Measurements from ENCODE around the gene SCFD2. TPM values are rescaled to one million over a fixed set of nuclear protein-coding genes. Genes with fewer than 3 reads are reported as not detected.
A peak's percentile ranks its signal among the peaks of the same experiment; 100 is the strongest.

SCFD2 gene
- total RNA-seq, 1 experiment from 2014 or later, result 36.6 TPM

GRCh38 chr4:52883183-52883621 lies 482.7 kb downstream of the SCFD2 start:
- ATAC-seq (peak; percentile 58), DNase-seq (peak; percentile 73)
- Histone ChIP-seq H3K79me2 (ENCODE audit: low read length) (no peaks in the 10 kb centered on the region), H3K9me2 (replicated peaks; ENCODE audit: low read length) (no peaks in the 10 kb centered on the region), H3K27me3 (ENCODE audit: low read length) (no peaks in the 10 kb centered on the region), H3K9ac (ENCODE audit: low read length) (no peak overlapping the region), H3K27ac (ENCODE audit: low read length) (no peak overlapping the region), H3K36me3 (ENCODE audit: low read depth, low read length) (no peaks in the 10 kb centered on the region), H4K20me1 (ENCODE audit: low read length) (no peaks in the 10 kb centered on the region), H3K4me2 (ENCODE audit: low read length) (no peak overlapping the region), H2AFZ (ENCODE audit: low read length) (no peak overlapping the region), H3F3A (ENCODE audit: low read length, unreplicated experiment) (no peaks in the 10 kb centered on the region), H3K4me1 (ENCODE audit: insufficient read depth, low read length) (peaks cover 24% of the 10 kb centered on the region), H3K4me3 (ENCODE audit: low read length) (no peak overlapping the region), H3K9me3 (ENCODE audit: low read length) (no peaks in the 10 kb centered on the region)
- TF ChIP-seq EZH2 (IDR thresholded peaks at IDR 0.05; ENCODE audit: low read length, unreplicated experiment), result no peak
- TF ChIP-seq, protein P1, sequence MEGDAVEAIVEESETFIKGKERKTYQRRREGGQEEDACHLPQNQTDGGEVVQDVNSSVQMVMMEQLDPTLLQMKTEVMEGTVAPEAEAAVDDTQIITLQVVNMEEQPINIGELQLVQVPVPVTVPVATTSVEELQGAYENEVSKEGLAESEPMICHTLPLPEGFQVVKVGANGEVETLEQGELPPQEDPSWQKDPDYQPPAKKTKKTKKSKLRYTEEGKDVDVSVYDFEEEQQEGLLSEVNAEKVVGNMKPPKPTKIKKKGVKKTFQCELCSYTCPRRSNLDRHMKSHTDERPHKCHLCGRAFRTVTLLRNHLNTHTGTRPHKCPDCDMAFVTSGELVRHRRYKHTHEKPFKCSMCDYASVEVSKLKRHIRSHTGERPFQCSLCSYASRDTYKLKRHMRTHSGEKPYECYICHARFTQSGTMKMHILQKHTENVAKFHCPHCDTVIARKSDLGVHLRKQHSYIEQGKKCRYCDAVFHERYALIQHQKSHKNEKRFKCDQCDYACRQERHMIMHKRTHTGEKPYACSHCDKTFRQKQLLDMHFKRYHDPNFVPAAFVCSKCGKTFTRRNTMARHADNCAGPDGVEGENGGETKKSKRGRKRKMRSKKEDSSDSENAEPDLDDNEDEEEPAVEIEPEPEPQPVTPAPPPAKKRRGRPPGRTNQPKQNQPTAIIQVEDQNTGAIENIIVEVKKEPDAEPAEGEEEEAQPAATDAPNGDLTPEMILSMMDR (conservative IDR thresholded peaks at IDR 0.05; ENCODE audit: low read depth, low read length), result no peak
- TF ChIP-seq EZH2phosphoT487 (IDR thresholded peaks at IDR 0.05; ENCODE audit: borderline replicate concordance, low read length), result no peak
- BruUV-seq (replicated peaks), result no TSS peak
- ChIA-PET POLR2A (ENCODE audit: unreplicated experiment) (no interaction called here), CTCF (no interaction called here)
- intact Hi-C loops (cut with micrococcal nuclease), result no loop called here

DNA sequence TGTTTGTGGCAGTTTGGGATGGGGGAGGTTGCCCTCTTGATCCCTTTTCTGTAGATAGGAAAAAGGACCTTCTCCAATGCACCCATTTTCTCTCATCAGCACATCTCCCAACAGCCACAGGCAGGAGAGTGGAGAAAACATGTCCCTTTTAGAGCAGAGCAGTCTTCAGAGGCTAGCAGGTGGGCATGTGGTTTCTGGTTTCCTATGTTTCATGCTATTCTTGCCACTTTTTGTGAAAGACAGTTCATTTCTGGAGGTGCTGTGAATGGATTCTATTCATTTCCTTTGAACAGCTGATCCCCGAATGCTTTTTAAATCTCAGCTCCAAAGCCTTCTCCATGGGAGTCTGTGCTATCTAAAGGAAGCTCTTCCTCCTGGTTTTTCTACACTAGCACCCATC lies 484.9 kb downstream of the SCFD2 start:
- no peaks in the 10 kb centered on the region for H3F3A ChIP-seq (ENCODE audit: low read length, unreplicated experiment)
- no peaks in the 10 kb centered on the region for H4K20me1 ChIP-seq (ENCODE audit: low read length)
- H3K4me1 ChIP-seq (ENCODE audit: insufficient read depth, low read length), result peaks cover 24% of the 10 kb centered on the region
- no peaks in the 10 kb centered on the region for H3K79me2 ChIP-seq (ENCODE audit: low read length)
- H3K9me2 ChIP-seq (replicated peaks; ENCODE audit: low read length), result no peaks in the 10 kb centered on the region
- no peak overlapping the region for H3K27ac ChIP-seq (ENCODE audit: low read length)
- CTCF ChIA-PET, result no interaction called here
- ATAC-seq (no peak), DNase-seq (no peak)
- no peak overlapping the region for H2AFZ ChIP-seq (ENCODE audit: low read length)
- no peaks in the 10 kb centered on the region for H3K36me3 ChIP-seq (ENCODE audit: low read depth, low read length)
- no peak overlapping the region for H3K9ac ChIP-seq (ENCODE audit: low read length)
- no TSS peak for BruUV-seq (replicated peaks)
- no peak overlapping the region for H3K4me3 ChIP-seq (ENCODE audit: low read length)
- H3K9me3 ChIP-seq (ENCODE audit: low read length), result no peaks in the 10 kb centered on the region
- no peak overlapping the region for H3K4me2 ChIP-seq (ENCODE audit: low read length)
- intact Hi-C loops (cut with micrococcal nuclease), result no loop called here
- TF ChIP-seq, protein P1 (conservative IDR thresholded peaks at IDR 0.05; ENCODE audit: low read depth, low read length), result no peak
- TF ChIP-seq EZH2 (IDR thresholded peaks at IDR 0.05; ENCODE audit: low read length, unreplicated experiment), result no peak
- H3K27me3 ChIP-seq (ENCODE audit: low read length), result no peaks in the 10 kb centered on the region
- POLR2A ChIA-PET (ENCODE audit: unreplicated experiment), result no interaction called here

DNA sequence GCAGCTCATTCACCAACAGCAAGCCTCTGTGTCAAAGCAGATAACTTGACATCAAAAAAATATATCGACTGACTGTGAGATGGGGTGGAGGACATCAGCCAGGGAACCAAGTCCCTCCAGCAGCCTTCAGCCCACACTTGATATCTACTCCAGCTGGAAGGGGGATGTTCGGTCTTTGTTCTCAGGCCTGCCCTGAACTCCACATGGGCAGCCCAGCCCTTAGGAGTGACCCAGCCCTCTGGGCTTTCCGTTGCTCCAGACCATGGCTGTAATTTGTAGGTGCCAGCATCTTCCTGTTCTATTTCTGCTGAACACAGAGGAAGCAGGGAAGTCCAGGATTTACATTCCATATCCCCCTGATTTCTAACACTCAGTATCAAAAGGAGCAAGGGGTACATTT lies 486.4 kb downstream of the SCFD2 start:
- H4K20me1 ChIP-seq (ENCODE audit: low read length), result no peaks in the 10 kb centered on the region
- H3K27me3 ChIP-seq (ENCODE audit: low read length), result no peaks in the 10 kb centered on the region
- H3F3A ChIP-seq (ENCODE audit: low read length, unreplicated experiment), result no peaks in the 10 kb centered on the region
- CTCF ChIA-PET, result no interaction called here
- no peaks in the 10 kb centered on the region for H3K9me3 ChIP-seq (ENCODE audit: low read length)
- no peak overlapping the region for H3K4me2 ChIP-seq (ENCODE audit: low read length)
- no TSS peak for BruUV-seq (replicated peaks)
- H2AFZ ChIP-seq (ENCODE audit: low read length), result no peak overlapping the region
- no peaks in the 10 kb centered on the region for H3K9me2 ChIP-seq (replicated peaks; ENCODE audit: low read length)
- DNase-seq (no peak), ATAC-seq (no peak)
- peaks cover 16% of the 10 kb centered on the region for H3K4me1 ChIP-seq (ENCODE audit: insufficient read depth, low read length)
- TF ChIP-seq, protein P1 (conservative IDR thresholded peaks at IDR 0.05; ENCODE audit: low read depth, low read length), result no peak
- TF ChIP-seq EZH2 (IDR thresholded peaks at IDR 0.05; ENCODE audit: low read length, unreplicated experiment) (no peak), EZH2phosphoT487 (IDR thresholded peaks at IDR 0.05; ENCODE audit: borderline replicate concordance, low read length) (no peak)
- no peaks in the 10 kb centered on the region for H3K79me2 ChIP-seq (ENCODE audit: low read length)
- H3K36me3 ChIP-seq (ENCODE audit: low read depth, low read length), result no peaks in the 10 kb centered on the region
- H3K9ac ChIP-seq (ENCODE audit: low read length), result no peak overlapping the region
- no peak overlapping the region for H3K27ac ChIP-seq (ENCODE audit: low read length)
- POLR2A ChIA-PET (ENCODE audit: unreplicated experiment), result no interaction called here
- intact Hi-C loops (cut with micrococcal nuclease), result no loop called here
- H3K4me3 ChIP-seq (ENCODE audit: low read length), result no peak overlapping the region

All from PC-3 (cell line).